COR-L47 (cell line): ENCODE results near the gene PALLD.

Experiments
- DNase-seq: peaks from one replicate; lab custom pipeline; 2025; lab: John Stamatoyannopoulos, UW

Gene PALLD

GRCh38 chr4:168877511-168878491 is 380.9 kb downstream of the PALLD start:
- DNase-seq: no peak

- DNase-seq: no peak
Measured at GRCh38 chr4:168878623-168879022, 381.8 kb downstream of the PALLD start.

- DNase-seq: no peak
Measured at GRCh38 chr4:168879188-168879587, 382.3 kb downstream of the PALLD start.

GRCh38 chr4:168880072-168880675 is 383.3 kb downstream of the PALLD start:
- DNase-seq: no peak

- no peak for DNase-seq
Measured at GRCh38 chr4:168880811-168881595, 384.2 kb downstream of the PALLD start.

- DNase-seq: no peak
Measured at GRCh38 chr4:168881781-168882420, 385.0 kb downstream of the PALLD start.

- DNase-seq: no peak
Measured at GRCh38 chr4:168882650-168883233, 385.9 kb downstream of the PALLD start.

GRCh38 chr4:168883513-168883912 is 386.7 kb downstream of the PALLD start:
- no peak for DNase-seq

- DNase-seq: no peak
Measured at GRCh38 chr4:168884251-168885124, 387.6 kb downstream of the PALLD start.

- no peak for DNase-seq
Measured at GRCh38 chr4:168885400-168885799, 388.5 kb downstream of the PALLD start.

- DNase-seq: no peak
Measured at GRCh38 chr4:168886351-168886750, 389.5 kb downstream of the PALLD start.

GRCh38 chr4:168887809-168888208 is 391.0 kb downstream of the PALLD start:
- no peak for DNase-seq

GRCh38 chr4:168888715-168889215 is 391.9 kb downstream of the PALLD start:
- DNase-seq: no peak

GRCh38 chr4:168891086-168891485 is 394.2 kb downstream of the PALLD start:
- no peak for DNase-seq

GRCh38 chr4:168891688-168892087 is 394.8 kb downstream of the PALLD start:
- DNase-seq: no peak

GRCh38 chr4:168892475-168892874 is 395.6 kb downstream of the PALLD start:
- no peak for DNase-seq

GRCh38 chr4:168893205-168893604 is 396.4 kb downstream of the PALLD start:
- DNase-seq: no peak

GRCh38 chr4:168893807-168894206 is 397.0 kb downstream of the PALLD start:
- no peak for DNase-seq

- DNase-seq: no peak
Measured at GRCh38 chr4:168900080-168900479, 403.2 kb downstream of the PALLD start.

- no peak for DNase-seq
Measured at GRCh38 chr4:168907119-168907698, 410.4 kb downstream of the PALLD start.
